GM20000 (cell line): Measurements from ENCODE around the gene SPAG6.

Experiments used
- DNase-seq: peaks from one replicate; pipeline ENCODE4 v3.0.0; 2012; ENCODE audit warnings: low spot score
- TF ChIP-seq, protein P1 (sequence below): IDR thresholded peaks from 2 replicates; pipeline ENCODE4 v1.5.1; 2012; ENCODE audit warnings: mild to moderate bottlenecking, control low read depth; ENCODE audit errors: extremely low read depth, missing control alignments

SPAG6 gene

GRCh38 chr10:22447068-22447467, 101.8 kb downstream of the SPAG6 start:
- no peak for DNase-seq
- TF ChIP-seq, protein P1, sequence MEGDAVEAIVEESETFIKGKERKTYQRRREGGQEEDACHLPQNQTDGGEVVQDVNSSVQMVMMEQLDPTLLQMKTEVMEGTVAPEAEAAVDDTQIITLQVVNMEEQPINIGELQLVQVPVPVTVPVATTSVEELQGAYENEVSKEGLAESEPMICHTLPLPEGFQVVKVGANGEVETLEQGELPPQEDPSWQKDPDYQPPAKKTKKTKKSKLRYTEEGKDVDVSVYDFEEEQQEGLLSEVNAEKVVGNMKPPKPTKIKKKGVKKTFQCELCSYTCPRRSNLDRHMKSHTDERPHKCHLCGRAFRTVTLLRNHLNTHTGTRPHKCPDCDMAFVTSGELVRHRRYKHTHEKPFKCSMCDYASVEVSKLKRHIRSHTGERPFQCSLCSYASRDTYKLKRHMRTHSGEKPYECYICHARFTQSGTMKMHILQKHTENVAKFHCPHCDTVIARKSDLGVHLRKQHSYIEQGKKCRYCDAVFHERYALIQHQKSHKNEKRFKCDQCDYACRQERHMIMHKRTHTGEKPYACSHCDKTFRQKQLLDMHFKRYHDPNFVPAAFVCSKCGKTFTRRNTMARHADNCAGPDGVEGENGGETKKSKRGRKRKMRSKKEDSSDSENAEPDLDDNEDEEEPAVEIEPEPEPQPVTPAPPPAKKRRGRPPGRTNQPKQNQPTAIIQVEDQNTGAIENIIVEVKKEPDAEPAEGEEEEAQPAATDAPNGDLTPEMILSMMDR = no peak

- no peak for DNase-seq
- TF ChIP-seq, protein P1 = no peak
These were observed 106.0 kb downstream of the SPAG6 start for GRCh38 chr10:22451346-22451745.

- DNase-seq = no peak
- TF ChIP-seq, protein P1 = no peak
These were observed 108.0 kb downstream of the SPAG6 start for GRCh38 chr10:22453320-22453719.

GRCh38 chr10:22453948-22454591, 108.8 kb downstream of the SPAG6 start:
- TF ChIP-seq, protein P1 = no peak
- DNase-seq = no peak

- DNase-seq = no peak
- TF ChIP-seq, protein P1 = no peak
These were observed 109.3 kb downstream of the SPAG6 start for GRCh38 chr10:22454634-22455033.

DNA sequence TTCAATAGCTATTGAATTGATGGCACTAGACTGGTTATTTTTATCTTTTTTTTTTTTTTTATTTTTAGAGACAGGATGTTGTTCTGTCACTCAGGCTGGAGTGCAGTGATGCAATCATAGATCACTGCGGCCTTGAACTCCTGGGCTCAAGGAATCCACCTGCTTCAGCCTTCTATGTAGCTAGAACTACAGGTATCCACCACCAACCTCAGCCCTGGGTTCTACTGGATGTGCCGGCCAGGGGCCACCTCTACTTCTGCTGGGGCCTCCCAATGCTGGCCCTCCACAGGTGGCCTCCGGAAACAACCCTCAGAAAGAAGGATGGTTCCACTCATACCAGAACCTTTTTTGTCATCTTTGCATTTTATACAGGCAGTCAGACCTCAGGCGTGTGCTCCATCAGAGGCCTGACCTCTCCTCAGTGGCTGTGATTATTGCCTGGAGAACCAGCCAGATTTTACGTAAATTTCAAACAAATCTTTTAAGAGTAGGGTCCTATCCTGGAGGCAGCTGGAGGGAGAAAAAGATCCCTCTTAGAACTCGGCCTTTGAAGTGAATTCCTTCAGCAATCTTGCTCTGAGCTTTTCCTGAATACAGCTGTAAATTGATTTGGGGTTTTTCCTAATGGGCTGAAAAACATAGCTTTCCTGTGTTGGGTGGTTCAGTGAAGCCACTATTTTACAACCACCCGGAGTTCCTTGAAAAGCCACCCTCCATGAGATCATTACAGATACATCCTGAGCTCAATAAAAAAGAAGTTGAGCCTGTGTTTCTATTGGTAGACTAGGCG, 110.0 kb downstream of the SPAG6 start:
- DNase-seq = no peak
- TF ChIP-seq, protein P1 = no peak

GRCh38 chr10:22456486-22456885, 111.2 kb downstream of the SPAG6 start:
- TF ChIP-seq, protein P1 = no peak
- no peak for DNase-seq
